LHCN-M2 (cell line): ENCODE results near the gene VSIG10. TPM values are rescaled to one million over a fixed set of nuclear protein-coding genes. Genes with fewer than 3 reads are reported as not detected.
"Not testable (repeated sequence)": the region's sequence is repeated elsewhere in the genome, so short reads cannot be mapped to it uniquely, and the experiment has no call there.

Source experiments
- DNase-seq: peaks from one replicate; pipeline ENCODE4 v3.0.0-alpha.2; 2012; ENCODE audit warnings: low read depth
- polyA plus RNA-seq: library from polyadenylated mRNA; unstranded; fragments of >200 nt; gene quantifications from one replicate; pipeline ENCODE4 v1.2.1, GENCODE V29; 2012; ENCODE audit warnings: missing spikeins
- total RNA-seq: library from RNA; depleted of rRNA; stranded (reverse); fragments of >200 nt; gene quantifications from 2 replicates; pipeline ENCODE4 v1.2.3, GENCODE V29; 2014; rRNA removed

VSIG10 gene
- 17.1 and 20.8 TPM in 2 replicates for total RNA-seq
- polyA plus RNA-seq = 5.1 TPM

- DNase-seq = peak; percentile 56
Observed at GRCh38 chr12:118103601-118104382, at the start of gene VSIG10. VSIG10 (minus strand) TSS chr12:118104011; CDS start chr12:118103671, 340 bp downstream.

GRCh38 chr12:118151755-118152154 lies 47.9 kb upstream of the VSIG10 start:
- DNase-seq = no peak

GRCh38 chr12:118150625-118151024 lies 46.8 kb upstream of the VSIG10 start:
- DNase-seq = no peak

GRCh38 chr12:118148287-118148686 lies 44.5 kb upstream of the VSIG10 start:
- DNase-seq = no peak

GRCh38 chr12:118145798-118146156 lies 42.0 kb upstream of the VSIG10 start:
- no peak for DNase-seq

GRCh38 chr12:118145113-118145797 lies 41.4 kb upstream of the VSIG10 start:
- no peak for DNase-seq

GRCh38 chr12:118144499-118144898 lies 40.7 kb upstream of the VSIG10 start:
- no peak for DNase-seq

- no peak for DNase-seq
Observed at GRCh38 chr12:118140825-118141224, 37.0 kb upstream of the VSIG10 start.

- DNase-seq = no peak
Observed at GRCh38 chr12:118137148-118137678, 33.4 kb upstream of the VSIG10 start.

GRCh38 chr12:118136559-118137003 lies 32.8 kb upstream of the VSIG10 start:
- DNase-seq = peak; percentile 45

GRCh38 chr12:118135788-118136558 lies 32.2 kb upstream of the VSIG10 start, which contains the start of gene PEBP1:
PEBP1 (plus strand) TSS chr12:118136124; CDS start chr12:118136210, 86 bp downstream.
- peak; percentile 89 for DNase-seq

- DNase-seq = not testable (repeated sequence)
Observed at GRCh38 chr12:118129436-118129835, 25.6 kb upstream of the VSIG10 start.

GRCh38 chr12:118127867-118128266 lies 24.1 kb upstream of the VSIG10 start:
- no peak for DNase-seq

GRCh38 chr12:118126119-118126757 lies 22.4 kb upstream of the VSIG10 start:
- no peak for DNase-seq

- DNase-seq = no peak
Observed at GRCh38 chr12:118125743-118126118, 21.9 kb upstream of the VSIG10 start.

- DNase-seq = no peak
Observed at GRCh38 chr12:118124333-118124874, 20.6 kb upstream of the VSIG10 start.

- DNase-seq = no peak
Observed at GRCh38 chr12:118122264-118122663, 18.5 kb upstream of the VSIG10 start.

GRCh38 chr12:118120579-118121363 lies 17.0 kb upstream of the VSIG10 start:
- DNase-seq = peak; percentile 78

- DNase-seq = no peak
Observed at GRCh38 chr12:118119449-118119879, 15.7 kb upstream of the VSIG10 start.

GRCh38 chr12:118109088-118109487 lies 5.3 kb upstream of the VSIG10 start:
- DNase-seq = no peak
